ENCODE results near the gene ASPHD2. TPM values are rescaled to one million over a fixed set of nuclear protein-coding genes. Genes with fewer than 3 reads are reported as not detected.

Gene ASPHD2
- total RNA-seq, 1 donor from 2014 or later: 4.9 TPM

DNA sequence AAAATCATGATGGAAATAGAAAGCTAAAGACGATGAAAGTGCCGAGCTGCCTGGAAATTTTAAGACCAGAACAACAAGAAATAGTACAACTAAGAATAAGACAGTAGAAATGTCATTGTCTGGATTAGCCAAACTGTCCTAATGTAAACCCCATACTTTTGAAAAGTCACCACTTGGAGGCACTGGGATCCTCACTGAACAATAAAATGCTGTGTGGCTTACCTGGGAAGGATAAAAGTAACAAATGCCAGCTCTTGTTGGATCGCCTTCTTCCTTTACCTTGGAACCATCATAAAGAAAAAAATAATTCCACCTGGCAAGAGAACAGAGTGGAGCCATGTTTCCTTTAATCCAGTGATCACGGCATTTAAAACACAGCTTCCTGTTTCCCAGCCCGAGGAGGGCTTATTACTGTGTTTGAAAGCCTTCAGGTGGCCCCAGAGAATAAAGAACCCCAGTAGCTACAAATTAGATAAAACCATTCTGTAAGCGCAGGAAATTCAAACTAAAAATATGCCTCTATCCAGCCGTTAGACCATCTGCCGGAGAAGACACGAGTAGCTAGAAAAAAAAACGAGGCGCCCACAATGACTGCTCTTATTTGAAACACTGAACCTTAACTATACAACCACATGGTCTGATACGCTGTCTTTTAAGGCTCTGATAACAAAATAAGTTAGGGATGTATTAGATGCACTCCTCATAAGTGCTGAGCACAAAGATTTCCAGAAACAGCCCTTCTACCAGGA, 50.2 kb downstream of the ASPHD2 start:
- TF ChIP-seq, protein P1, sequence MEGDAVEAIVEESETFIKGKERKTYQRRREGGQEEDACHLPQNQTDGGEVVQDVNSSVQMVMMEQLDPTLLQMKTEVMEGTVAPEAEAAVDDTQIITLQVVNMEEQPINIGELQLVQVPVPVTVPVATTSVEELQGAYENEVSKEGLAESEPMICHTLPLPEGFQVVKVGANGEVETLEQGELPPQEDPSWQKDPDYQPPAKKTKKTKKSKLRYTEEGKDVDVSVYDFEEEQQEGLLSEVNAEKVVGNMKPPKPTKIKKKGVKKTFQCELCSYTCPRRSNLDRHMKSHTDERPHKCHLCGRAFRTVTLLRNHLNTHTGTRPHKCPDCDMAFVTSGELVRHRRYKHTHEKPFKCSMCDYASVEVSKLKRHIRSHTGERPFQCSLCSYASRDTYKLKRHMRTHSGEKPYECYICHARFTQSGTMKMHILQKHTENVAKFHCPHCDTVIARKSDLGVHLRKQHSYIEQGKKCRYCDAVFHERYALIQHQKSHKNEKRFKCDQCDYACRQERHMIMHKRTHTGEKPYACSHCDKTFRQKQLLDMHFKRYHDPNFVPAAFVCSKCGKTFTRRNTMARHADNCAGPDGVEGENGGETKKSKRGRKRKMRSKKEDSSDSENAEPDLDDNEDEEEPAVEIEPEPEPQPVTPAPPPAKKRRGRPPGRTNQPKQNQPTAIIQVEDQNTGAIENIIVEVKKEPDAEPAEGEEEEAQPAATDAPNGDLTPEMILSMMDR (IDR thresholded peaks at IDR 0.05): no peak
- DNase-seq (ENCODE audit: extremely low spot score, unreplicated experiment): no peak
- Mint-ChIP-seq H3K36me3 (ENCODE audit: unreplicated experiment) (peaks cover 26% of the 10 kb centered on the region), H3K4me1 (ENCODE audit: unreplicated experiment) (peaks cover 55% of the 10 kb centered on the region), H3K27me3 (ENCODE audit: unreplicated experiment) (no peaks in the 10 kb centered on the region), H3K27ac (ENCODE audit: unreplicated experiment) (no peak overlapping the region), H3K4me3 (ENCODE audit: unreplicated experiment) (no peak overlapping the region), H3K9me3 (ENCODE audit: unreplicated experiment) (no peaks in the 10 kb centered on the region)

DNA sequence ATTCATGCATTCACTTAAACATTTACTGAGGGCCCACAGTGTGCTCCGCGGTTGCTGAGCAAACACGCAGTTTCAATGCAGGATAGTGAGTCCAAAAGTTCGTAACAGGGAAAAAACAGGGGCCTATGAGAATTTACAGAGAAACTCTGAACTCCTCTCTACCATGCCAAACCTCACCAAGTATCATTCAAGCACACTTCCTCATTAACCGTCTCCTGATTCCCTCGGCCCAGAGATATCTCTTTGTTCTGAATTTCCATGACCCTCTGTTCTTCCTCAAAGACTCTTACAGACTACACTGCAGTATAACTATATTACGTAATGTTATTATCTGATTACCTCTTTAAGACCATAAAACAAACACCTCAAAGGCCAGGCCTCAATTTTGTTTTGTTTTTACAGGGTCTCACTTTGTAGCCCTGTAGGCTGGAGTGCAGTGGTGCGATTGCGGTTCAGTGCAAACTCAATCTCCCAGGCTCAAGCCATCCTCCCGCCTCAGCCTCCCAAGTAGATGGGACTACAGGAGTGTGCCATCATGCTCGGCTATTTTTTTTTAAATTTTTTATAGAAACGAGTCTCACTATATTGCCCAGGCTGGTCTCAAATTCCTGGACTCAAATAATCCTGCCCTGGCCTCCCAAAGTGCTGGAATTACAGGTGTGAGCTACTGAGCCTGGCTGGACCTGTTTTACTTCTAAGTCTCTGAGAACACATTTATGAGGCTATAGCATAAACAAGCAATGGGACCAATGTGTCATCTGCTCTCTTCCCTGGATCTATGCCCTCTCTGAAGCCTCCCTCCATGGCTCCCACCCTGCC, 50.9 kb downstream of the ASPHD2 start:
- no peak overlapping the region for H3K4me3 Mint-ChIP-seq (ENCODE audit: unreplicated experiment)
- no peaks in the 10 kb centered on the region for H3K9me3 Mint-ChIP-seq (ENCODE audit: unreplicated experiment)
- peaks cover 61% of the 10 kb centered on the region for H3K4me1 Mint-ChIP-seq (ENCODE audit: unreplicated experiment)
- no peak overlapping the region for H3K27ac Mint-ChIP-seq (ENCODE audit: unreplicated experiment)
- TF ChIP-seq, protein P1 (IDR thresholded peaks at IDR 0.05): no peak
- H3K36me3 Mint-ChIP-seq (ENCODE audit: unreplicated experiment): peaks cover 18% of the 10 kb centered on the region
- no peak for DNase-seq (ENCODE audit: extremely low spot score, unreplicated experiment)
- H3K27me3 Mint-ChIP-seq (ENCODE audit: unreplicated experiment): no peaks in the 10 kb centered on the region

DNA sequence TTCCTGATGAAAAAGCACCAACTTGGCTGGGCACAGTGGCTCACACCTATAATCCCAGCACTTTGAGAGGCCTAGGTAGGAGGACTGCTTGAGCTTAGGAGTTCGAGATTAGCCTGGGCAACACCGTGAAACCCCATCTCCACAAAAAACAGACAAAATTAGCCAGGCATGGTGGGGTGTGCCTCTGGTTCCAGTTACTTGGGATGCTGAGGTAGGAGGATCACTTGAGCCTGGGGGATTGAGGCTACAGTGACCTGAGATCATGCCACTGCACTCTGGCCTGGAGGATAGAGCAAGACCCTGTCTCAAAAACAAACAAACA, 51.5 kb downstream of the ASPHD2 start:
- H3K36me3 Mint-ChIP-seq (ENCODE audit: unreplicated experiment): peaks cover 18% of the 10 kb centered on the region
- H3K27me3 Mint-ChIP-seq (ENCODE audit: unreplicated experiment): no peaks in the 10 kb centered on the region
- H3K9me3 Mint-ChIP-seq (ENCODE audit: unreplicated experiment): no peaks in the 10 kb centered on the region
- H3K27ac Mint-ChIP-seq (ENCODE audit: unreplicated experiment): no peak overlapping the region
- no peak for DNase-seq (ENCODE audit: extremely low spot score, unreplicated experiment)
- peaks cover 67% of the 10 kb centered on the region for H3K4me1 Mint-ChIP-seq (ENCODE audit: unreplicated experiment)
- no peak overlapping the region for H3K4me3 Mint-ChIP-seq (ENCODE audit: unreplicated experiment)
- TF ChIP-seq, protein P1 (IDR thresholded peaks at IDR 0.05): no peak

DNA sequence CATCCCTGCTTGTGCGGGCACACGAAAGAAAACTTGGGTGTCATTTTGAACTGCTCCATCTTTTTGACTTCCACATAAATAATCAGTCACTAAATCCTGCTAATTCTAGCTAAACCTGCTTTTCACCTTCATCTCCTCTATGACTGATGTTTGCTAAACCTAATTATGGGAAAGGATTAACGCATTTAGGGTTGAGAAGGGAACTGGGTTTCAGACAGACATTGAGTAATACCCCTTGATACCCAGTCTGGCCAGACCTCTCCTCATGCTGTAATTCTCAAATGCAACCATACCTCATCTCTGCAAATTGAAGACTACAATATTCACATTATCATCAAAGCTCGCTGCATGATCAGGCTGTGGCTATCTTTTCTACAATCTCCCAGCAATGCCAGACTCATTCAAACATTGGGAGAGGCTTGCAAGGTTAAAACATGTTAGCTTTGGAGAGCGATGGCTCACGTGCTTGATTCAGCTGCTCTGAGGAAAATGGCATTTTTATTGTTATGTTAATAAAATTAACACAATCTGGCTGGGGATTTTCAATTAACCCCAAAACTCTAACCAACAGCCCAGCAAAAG, 52.1 kb downstream of the ASPHD2 start:
- no peak overlapping the region for H3K27ac Mint-ChIP-seq (ENCODE audit: unreplicated experiment)
- H3K36me3 Mint-ChIP-seq (ENCODE audit: unreplicated experiment): peaks cover 18% of the 10 kb centered on the region
- TF ChIP-seq, protein P1 (IDR thresholded peaks at IDR 0.05): no peak
- no peak for DNase-seq (ENCODE audit: extremely low spot score, unreplicated experiment)
- no peaks in the 10 kb centered on the region for H3K9me3 Mint-ChIP-seq (ENCODE audit: unreplicated experiment)
- H3K4me3 Mint-ChIP-seq (ENCODE audit: unreplicated experiment): no peak overlapping the region
- H3K27me3 Mint-ChIP-seq (ENCODE audit: unreplicated experiment): no peaks in the 10 kb centered on the region
- H3K4me1 Mint-ChIP-seq (ENCODE audit: unreplicated experiment): peaks cover 67% of the 10 kb centered on the region

DNA sequence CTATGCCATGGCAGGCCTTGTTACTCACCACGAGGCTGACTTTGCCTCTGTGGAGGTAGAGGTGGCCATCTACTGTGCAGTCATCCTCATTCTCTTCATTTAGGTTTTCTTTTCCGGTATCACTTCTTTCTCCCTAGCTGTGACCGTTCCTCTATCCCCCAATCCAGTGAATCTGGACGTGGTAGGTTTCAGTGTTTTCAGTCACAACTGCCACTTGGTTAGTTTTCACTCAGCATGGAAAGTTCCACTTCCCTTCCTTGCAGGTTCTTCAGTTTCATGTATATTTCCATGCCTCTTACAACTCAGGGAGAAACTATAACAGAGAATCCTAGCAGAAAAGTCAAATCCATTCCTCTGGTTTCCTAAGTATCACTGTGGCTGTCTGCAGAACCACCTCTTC, 52.6 kb downstream of the ASPHD2 start:
- no peak for DNase-seq (ENCODE audit: extremely low spot score, unreplicated experiment)
- no peak overlapping the region for H3K27ac Mint-ChIP-seq (ENCODE audit: unreplicated experiment)
- no peaks in the 10 kb centered on the region for H3K27me3 Mint-ChIP-seq (ENCODE audit: unreplicated experiment)
- no peaks in the 10 kb centered on the region for H3K9me3 Mint-ChIP-seq (ENCODE audit: unreplicated experiment)
- H3K4me3 Mint-ChIP-seq (ENCODE audit: unreplicated experiment): no peak overlapping the region
- H3K4me1 Mint-ChIP-seq (ENCODE audit: unreplicated experiment): peaks cover 63% of the 10 kb centered on the region
- peaks cover 13% of the 10 kb centered on the region for H3K36me3 Mint-ChIP-seq (ENCODE audit: unreplicated experiment)
- TF ChIP-seq, protein P1 (IDR thresholded peaks at IDR 0.05): no peak
